ENCODE results near the gene OSBPL10. TPM values are rescaled to one million over a fixed set of nuclear protein-coding genes. Genes with fewer than 3 reads are reported as not detected.
A peak's percentile ranks its signal among the peaks of the same experiment; 100 is the strongest.

The OSBPL10 gene
- total RNA-seq, 1 donor, result 29.0 TPM

GRCh38 chr3:31636049-31636448 lies 345.0 kb downstream of the OSBPL10 start:
- Histone ChIP-seq H3K36me3 (ENCODE audit: insufficient read depth, low read length) (peaks cover 12% of the 10 kb centered on the region), H2AFZ (ENCODE audit: low read length) (no peak overlapping the region), H3K4me3 (ENCODE audit: insufficient read depth, low read length) (no peak overlapping the region), H4K20me1 (ENCODE audit: insufficient read depth, low read length) (no peaks in the 10 kb centered on the region), H3K79me2 (ENCODE audit: insufficient read depth, low read length) (no peaks in the 10 kb centered on the region), H3K4me1 (ENCODE audit: insufficient read depth, low read length) (no peaks in the 10 kb centered on the region), H3K27me3 (ENCODE audit: insufficient read depth, low read length) (no peaks in the 10 kb centered on the region), H3K9me3 (ENCODE audit: low read depth, low read length) (no peaks in the 10 kb centered on the region), H3K4me2 (ENCODE audit: insufficient read depth, low read length) (no peak overlapping the region), H3K27ac (ENCODE audit: low read depth, low read length) (no peak overlapping the region)
- no peak for DNase-seq (ENCODE audit: insufficient read length, low spot score, missing footprints)
- TF ChIP-seq CTCF (IDR thresholded peaks at IDR 0.05; ENCODE audit: extremely low read depth, low read depth, low read length), result no peak

- no peak overlapping the region for H2AFZ ChIP-seq (ENCODE audit: low read length)
- H3K4me3 ChIP-seq (ENCODE audit: insufficient read depth, low read length), result no peak overlapping the region
- no peaks in the 10 kb centered on the region for H3K79me2 ChIP-seq (ENCODE audit: insufficient read depth, low read length)
- H3K4me2 ChIP-seq (ENCODE audit: insufficient read depth, low read length), result no peak overlapping the region
- H3K36me3 ChIP-seq (ENCODE audit: insufficient read depth, low read length), result peaks cover 14% of the 10 kb centered on the region
- H3K27ac ChIP-seq (ENCODE audit: low read depth, low read length), result no peak overlapping the region
- no peak for TF ChIP-seq CTCF (IDR thresholded peaks at IDR 0.05; ENCODE audit: extremely low read depth, low read depth, low read length)
- no peaks in the 10 kb centered on the region for H3K9me3 ChIP-seq (ENCODE audit: low read depth, low read length)
- H3K27me3 ChIP-seq (ENCODE audit: insufficient read depth, low read length), result no peaks in the 10 kb centered on the region
- no peak for DNase-seq (ENCODE audit: insufficient read length, low spot score, missing footprints)
- H4K20me1 ChIP-seq (ENCODE audit: insufficient read depth, low read length), result no peaks in the 10 kb centered on the region
- no peaks in the 10 kb centered on the region for H3K4me1 ChIP-seq (ENCODE audit: insufficient read depth, low read length)
These were observed 345.5 kb downstream of the OSBPL10 start for GRCh38 chr3:31635545-31635944.

GRCh38 chr3:31634476-31634875 lies 346.6 kb downstream of the OSBPL10 start:
- H3K4me3 ChIP-seq (ENCODE audit: insufficient read depth, low read length), result no peak overlapping the region
- TF ChIP-seq CTCF (IDR thresholded peaks at IDR 0.05; ENCODE audit: extremely low read depth, low read depth, low read length), result no peak
- no peaks in the 10 kb centered on the region for H3K27me3 ChIP-seq (ENCODE audit: insufficient read depth, low read length)
- DNase-seq (ENCODE audit: insufficient read length, low spot score, missing footprints), result peak; percentile 23
- no peak overlapping the region for H3K4me2 ChIP-seq (ENCODE audit: insufficient read depth, low read length)
- peaks cover 14% of the 10 kb centered on the region for H3K36me3 ChIP-seq (ENCODE audit: insufficient read depth, low read length)
- H2AFZ ChIP-seq (ENCODE audit: low read length), result no peak overlapping the region
- no peaks in the 10 kb centered on the region for H3K4me1 ChIP-seq (ENCODE audit: insufficient read depth, low read length)
- H3K9me3 ChIP-seq (ENCODE audit: low read depth, low read length), result no peaks in the 10 kb centered on the region
- H4K20me1 ChIP-seq (ENCODE audit: insufficient read depth, low read length), result no peaks in the 10 kb centered on the region
- no peak overlapping the region for H3K27ac ChIP-seq (ENCODE audit: low read depth, low read length)
- H3K79me2 ChIP-seq (ENCODE audit: insufficient read depth, low read length), result no peaks in the 10 kb centered on the region

- Histone ChIP-seq H3K27me3 (ENCODE audit: insufficient read depth, low read length) (no peaks in the 10 kb centered on the region), H4K20me1 (ENCODE audit: insufficient read depth, low read length) (no peaks in the 10 kb centered on the region), H2AFZ (ENCODE audit: low read length) (no peak overlapping the region), H3K4me2 (ENCODE audit: insufficient read depth, low read length) (no peak overlapping the region), H3K36me3 (ENCODE audit: insufficient read depth, low read length) (peaks cover 15% of the 10 kb centered on the region), H3K9me3 (ENCODE audit: low read depth, low read length) (no peaks in the 10 kb centered on the region), H3K4me1 (ENCODE audit: insufficient read depth, low read length) (no peaks in the 10 kb centered on the region), H3K27ac (ENCODE audit: low read depth, low read length) (no peak overlapping the region), H3K4me3 (ENCODE audit: insufficient read depth, low read length) (no peak overlapping the region), H3K79me2 (ENCODE audit: insufficient read depth, low read length) (no peaks in the 10 kb centered on the region)
- no peak for DNase-seq (ENCODE audit: insufficient read length, low spot score, missing footprints)
- TF ChIP-seq CTCF (IDR thresholded peaks at IDR 0.05; ENCODE audit: extremely low read depth, low read depth, low read length), result no peak
These were observed 352.0 kb downstream of the OSBPL10 start for GRCh38 chr3:31629054-31629453.
